ENCODE results near the gene ZIK1. TPM values are rescaled to one million over a fixed set of nuclear protein-coding genes. Genes with fewer than 3 reads are reported as not detected.
A peak's percentile ranks its signal among the peaks of the same experiment; 100 is the strongest.

ZIK1 gene
- total and polyA plus RNA-seq, 2 experiments from 2014 or later: 10.3 to 40.5 TPM

DNA sequence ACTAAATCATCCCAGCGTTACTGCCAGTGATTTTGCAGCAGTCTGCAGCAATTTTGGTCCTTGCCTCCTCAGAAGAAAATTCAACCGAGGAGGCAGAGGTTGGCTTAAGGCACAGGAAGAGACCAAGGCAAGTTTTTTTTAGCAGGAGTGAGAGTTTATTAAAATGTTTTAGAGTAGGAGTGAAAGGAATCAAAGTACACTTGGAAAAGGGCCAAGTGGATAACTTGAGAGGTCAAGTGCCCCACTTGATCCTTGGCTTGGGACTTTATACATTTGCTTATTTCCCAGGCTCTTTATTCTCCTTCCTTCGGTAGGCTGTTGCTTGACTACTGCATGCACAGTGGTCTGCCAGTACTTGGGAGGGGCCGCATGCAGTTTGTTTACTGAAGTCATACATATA lies 27.2 kb downstream of the ZIK1 start:
- Mint-ChIP-seq H3K36me3 (ENCODE audit: low read depth) (peaks cover 49% of the 10 kb centered on the region), H3K27ac (no peak overlapping the region), H3K4me1 (peaks cover 8% of the 10 kb centered on the region; the same call in 1 of the 3 replicates), H3K9me3 (peaks cover 25% of the 10 kb centered on the region), H3K27me3 (ENCODE audit: insufficient read depth, low read depth, poor library complexity) (peaks cover 13% of the 10 kb centered on the region), H3K4me3 (no peak overlapping the region)
- Histone ChIP-seq H3K27me3 (ENCODE audit: insufficient read depth) (no peaks in the 10 kb centered on the region), H4K20me1 (replicated peaks; ENCODE audit: insufficient read depth) (no peaks in the 10 kb centered on the region), H3K4me3 (no peak overlapping the region), H3K79me2 (replicated peaks; ENCODE audit: insufficient read depth) (peaks cover 20% of the 10 kb centered on the region), H3K4me2 (no peak overlapping the region), H3K9me2 (ENCODE audit: insufficient read depth) (peaks cover 18% of the 10 kb centered on the region), H3K4me1 (ENCODE audit: insufficient read depth) (0 out of 2 replicates have a peak, but pooled peaks cover 3% of the 10 kb centered on the region), H3K36me3 (ENCODE audit: insufficient read depth) (peaks cover 14% of the 10 kb centered on the region; the same call in 1 of the 2 replicates), H3F3A (replicated peaks; ENCODE audit: low read depth) (no peaks in the 10 kb centered on the region), H3K27ac (ENCODE audit: low read depth) (no peak overlapping the region), H2AFZ (no peak overlapping the region)
- ATAC-seq: no peak
- DNase-seq (ENCODE audit: low spot score): no peak
- no peak for TF ChIP-seq EZH2 (IDR thresholded peaks at IDR 0.05; ENCODE audit: low read depth, unreplicated experiment)
- no peak for TF ChIP-seq CREB1 (CRISPR knock-in tag; IDR thresholded peaks at IDR 0.05; ENCODE audit: low read depth)
- TF ChIP-seq STAT1 (IDR thresholded peaks at IDR 0.05; ENCODE audit: unreplicated experiment): no peak
- TF ChIP-seq EZH2phosphoT487 (IDR thresholded peaks at IDR 0.05; ENCODE audit: unreplicated experiment): no peak

DNA sequence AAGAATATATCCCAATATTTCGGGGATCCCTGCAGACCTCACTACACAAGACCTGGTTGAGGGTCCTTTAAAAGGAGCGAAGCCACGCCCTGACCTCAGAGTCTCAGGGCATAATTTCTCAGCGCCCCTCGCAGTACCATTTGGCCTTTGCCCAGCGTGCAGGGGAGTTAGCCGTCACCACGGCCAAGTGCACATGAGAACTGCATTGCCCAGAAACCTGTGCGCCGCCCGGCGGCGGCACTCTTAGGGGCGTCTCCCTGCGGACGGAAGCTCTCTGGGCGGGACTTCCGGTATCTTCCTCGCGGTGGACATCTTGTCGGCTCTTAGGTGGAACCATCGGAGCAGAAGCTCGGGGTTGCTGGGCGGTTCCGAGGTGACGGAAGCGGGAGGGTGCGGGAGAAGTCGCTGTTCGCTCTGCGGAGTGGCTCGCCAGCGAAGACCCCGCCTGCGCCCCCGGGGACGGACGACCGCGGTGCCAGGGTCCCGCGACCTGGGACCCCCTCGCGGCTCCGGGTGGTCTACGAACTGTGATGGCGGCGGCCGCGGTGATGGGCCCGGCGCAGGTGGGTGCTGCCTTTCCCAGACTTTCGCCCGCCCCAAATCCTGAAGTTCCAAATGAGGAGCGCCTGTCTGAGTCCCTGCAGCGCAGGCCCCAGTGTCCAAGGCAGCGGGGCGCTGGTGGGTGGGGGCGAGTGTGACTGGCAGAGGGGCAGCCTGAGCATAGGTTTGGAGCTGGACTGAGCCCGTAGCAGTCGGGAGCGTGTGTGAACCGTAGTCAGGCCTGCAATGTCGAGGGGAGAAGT lies 30.2 kb downstream of the ZIK1 start, which contains the start of gene ZNF134:
ZNF134 (plus strand) TSS at position 302 of the 803 bp plus-strand sequence. CDS start 5,227 bp downstream, outside the sequence.
- H3K4me2 ChIP-seq: peak within 1 kb of the TSS; percentile 97
- H3F3A ChIP-seq (replicated peaks; ENCODE audit: low read depth): no peaks in the 10 kb centered on the region
- H3K4me1 ChIP-seq (ENCODE audit: insufficient read depth): 0 out of 2 replicates have a peak, but pooled peaks cover 3% of the 10 kb centered on the region
- peak within 1 kb of the TSS; percentile 100 for H3K4me3 ChIP-seq
- DNase-seq (ENCODE audit: low spot score) (peak; percentile 97), ATAC-seq (peak; percentile 99)
- H3K79me2 ChIP-seq (replicated peaks; ENCODE audit: insufficient read depth): peaks cover 50% of the 10 kb centered on the region
- H4K20me1 ChIP-seq (replicated peaks; ENCODE audit: insufficient read depth): no peaks in the 10 kb centered on the region; the same call in 1 of the 2 replicates
- H3K9me3 Mint-ChIP-seq: peaks cover 55% of the 10 kb centered on the region
- H3K27ac ChIP-seq (ENCODE audit: low read depth): peak within 1 kb of the TSS; percentile 66; the same call in 1 of the 2 replicates
- H3K4me3 Mint-ChIP-seq: peak within 1 kb of the TSS; percentile 95
- peaks cover 8% of the 10 kb centered on the region; the same call in 1 of the 3 replicates for H3K4me1 Mint-ChIP-seq
- peaks cover 36% of the 10 kb centered on the region for H3K36me3 ChIP-seq (ENCODE audit: insufficient read depth)
- no peaks in the 10 kb centered on the region for H3K27me3 ChIP-seq (ENCODE audit: insufficient read depth)
- peaks cover 29% of the 10 kb centered on the region for H3K9me2 ChIP-seq (ENCODE audit: insufficient read depth)
- peaks cover 52% of the 10 kb centered on the region for H3K36me3 Mint-ChIP-seq (ENCODE audit: low read depth)
- peak within 1 kb of the TSS; percentile 89 for H3K27ac Mint-ChIP-seq
- peak within 1 kb of the TSS; percentile 93 for H2AFZ ChIP-seq
- peaks cover 20% of the 10 kb centered on the region for H3K27me3 Mint-ChIP-seq (ENCODE audit: insufficient read depth, low read depth, poor library complexity)
- TF ChIP-seq POLR2AphosphoS5 (IDR thresholded peaks at IDR 0.05; ENCODE audit: low read depth) (peak; percentile 85), NANOG (IDR thresholded peaks at IDR 0.05; ENCODE audit: borderline replicate concordance) (no peak), ZNF462 (CRISPR knock-in tag; IDR thresholded peaks at IDR 0.05) (no peak), JUNB (IDR thresholded peaks at IDR 0.05; ENCODE audit: unreplicated experiment) (no peak), ZNF331 (CRISPR knock-in tag; IDR thresholded peaks at IDR 0.05; ENCODE audit: low read depth) (no peak), ETS1 (IDR thresholded peaks at IDR 0.05) (peak; percentile 91), EZH2phosphoT487 (IDR thresholded peaks at IDR 0.05; ENCODE audit: unreplicated experiment) (no peak), CREB1 (CRISPR knock-in tag; IDR thresholded peaks at IDR 0.05; ENCODE audit: low read depth) (peak; percentile 61; the same call in 1 of the 2 replicates)

All from GM23338 (cell line).